Mammary epithelial cell (primary cell): ENCODE results near the gene DNAH14.

Experiments
- CTCF ChIP-seq, 2 donors: IDR thresholded peaks in 1 of 2; conservative IDR thresholded peaks in 1 of 2; 2 replicates each; pipeline ENCODE4 v1.5.1; 2011 to 2012; ENCODE audit warnings: inconsistent platforms in 2 of 2, low read length in 2 of 2, mild to moderate bottlenecking in 2 of 2, control low read depth in 1 of 2, low read depth in 1 of 2; ENCODE audit not compliant: insufficient read depth in 1 of 2; ENCODE audit errors: extremely low read depth in 1 of 2
- EZH2 ChIP-seq: IDR thresholded peaks from 2 replicates; pipeline ENCODE4 v1.6.1; 2012; ENCODE audit warnings: low read length, inconsistent platforms, borderline replicate concordance

- no peak for TF ChIP-seq CTCF (conservative IDR thresholded peaks at IDR 0.05 in 1 of 2, IDR thresholded peaks at IDR 0.05 in 1 of 2; ENCODE audit: extremely low read depth in 1 of 2, insufficient read depth in 1 of 2, low read depth in 1 of 2, low read length in 2 of 2)
- TF ChIP-seq EZH2: no peak
These were observed 28.2 kb upstream of the DNAH14 start for GRCh38 chr1:224901087-224901810.
